Esophagus squamous epithelium (tissue), 4 donors: Measurements from ENCODE around the gene PALD1.

Experiments used
- CTCF ChIP-seq, 6 experiments: fragments of 450-650 bp in 4 of 6; fragments of 200-600 bp in 2 of 6; sonication (generic) in 2 of 6; IDR thresholded peaks; one replicate each; pipeline ENCODE4 v1.5.1; 2016 to 2019; ENCODE audit warnings: antibody characterized with exemption in 6 of 6, mild to moderate bottlenecking in 4 of 6, moderate library complexity in 4 of 6
- POLR2A ChIP-seq, 4 donors: fragments of 450-650 bp; IDR thresholded peaks; one replicate each; pipeline ENCODE4 v1.6.1; 2017; ENCODE audit warnings: antibody characterized with exemption in 4 of 4, mild to moderate bottlenecking in 4 of 4, moderate library complexity in 3 of 4

GRCh38 chr10:70528741-70529362 lies 50.3 kb downstream of the PALD1 start:
- TF ChIP-seq POLR2A (IDR thresholded peaks at IDR 0.05) (no peak), CTCF (IDR thresholded peaks at IDR 0.05) (no peak)
